Choroid plexus epithelial cell (primary cell): ENCODE results near the gene B4GALT2.
A peak's percentile ranks its signal among the peaks of the same experiment; 100 is the strongest.

Experiments
- DNase-seq: peaks from one replicate; pipeline ENCODE4 v3.0.0-alpha.2; 2010; ENCODE audit warnings: low read depth
- H3K4me3 ChIP-seq: 2 replicates; pipeline ENCODE4 v1.5.1; 2011; ENCODE audit warnings: low read depth, mild to moderate bottlenecking, control low read depth, low read length, moderate library complexity
- CTCF ChIP-seq: conservative IDR thresholded peaks from 2 replicates; pipeline ENCODE4 v1.5.1; 2011; ENCODE audit warnings: low read depth, mild to moderate bottlenecking, control low read depth, inconsistent platforms, low read length, moderate library complexity

B4GALT2 gene

GRCh38 chr1:44035726-44036408 lies 56.9 kb downstream of the B4GALT2 start:
- DNase-seq: peak; percentile 30
- TF ChIP-seq CTCF: peak; percentile 36
- H3K4me3 ChIP-seq: no peak overlapping the region

GRCh38 chr1:44036409-44037139 lies 57.6 kb downstream of the B4GALT2 start:
- peak; percentile 72 for DNase-seq
- no peak overlapping the region for H3K4me3 ChIP-seq
- TF ChIP-seq CTCF: peak; percentile 76

- no peak for DNase-seq
- H3K4me3 ChIP-seq: no peak overlapping the region
- no peak for TF ChIP-seq CTCF
These were observed 58.1 kb downstream of the B4GALT2 start for GRCh38 chr1:44037154-44037553.

- no peak overlapping the region for H3K4me3 ChIP-seq
- DNase-seq: peak; percentile 50
- TF ChIP-seq CTCF: no peak
These were observed 60.1 kb downstream of the B4GALT2 start for GRCh38 chr1:44038876-44039657.

- TF ChIP-seq CTCF: no peak
- no peak for DNase-seq
These were observed 61.4 kb downstream of the B4GALT2 start for GRCh38 chr1:44040418-44040817.

More at GRCh38 chr1:44040418-44040817, 61.4 kb downstream of the B4GALT2 start:
- H3K4me3 ChIP-seq: no peak overlapping the region
